Right lobe of liver (tissue), 4 donors: ENCODE measurements around the gene LRMDA.

Experiments used
- POLR2A ChIP-seq: fragments of 450-650 bp; IDR thresholded peaks from one replicate; pipeline ENCODE4 v1.6.1; 2017; ENCODE audit warnings: antibody characterized with exemption, mild to moderate bottlenecking
- TF ChIP-seq, protein P1 (sequence below), 4 donors: fragments of 200-600 bp in 3 of 4; fragments of 450-650 bp in 1 of 4; IDR thresholded peaks; one replicate each; pipeline versions ENCODE4 v1.5.1 to v1.8.0; 2016 to 2022; ENCODE audit warnings: antibody characterized with exemption in 4 of 4, mild to moderate bottlenecking in 2 of 4
- donor health status: DM: no; HTN: no; CAD: no.
- donor health status: DM: no; HTN: no; CAD: no.
- donor health status: DM: no; HTN: yes; CAD: no.

DNA sequence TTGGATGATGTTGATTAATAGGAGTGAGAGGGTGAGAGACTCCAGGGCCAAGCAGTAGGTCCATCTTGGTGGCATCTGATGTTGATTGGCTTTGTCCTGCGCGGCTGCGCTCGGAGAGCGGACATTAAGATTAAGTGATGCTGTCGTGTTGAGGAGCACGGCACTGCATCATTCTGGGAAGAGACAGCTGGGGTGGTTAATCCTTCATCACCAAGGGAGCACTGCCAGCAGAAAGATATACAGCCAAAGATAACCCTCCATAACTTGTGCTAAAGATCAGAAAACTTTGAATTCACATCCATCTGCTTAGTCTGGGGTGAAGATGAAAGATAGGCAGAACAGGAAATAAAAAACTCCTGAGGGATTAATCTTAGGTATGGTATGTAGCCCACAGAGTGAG lies 208.3 kb downstream of the LRMDA start:
- TF ChIP-seq, protein P1, sequence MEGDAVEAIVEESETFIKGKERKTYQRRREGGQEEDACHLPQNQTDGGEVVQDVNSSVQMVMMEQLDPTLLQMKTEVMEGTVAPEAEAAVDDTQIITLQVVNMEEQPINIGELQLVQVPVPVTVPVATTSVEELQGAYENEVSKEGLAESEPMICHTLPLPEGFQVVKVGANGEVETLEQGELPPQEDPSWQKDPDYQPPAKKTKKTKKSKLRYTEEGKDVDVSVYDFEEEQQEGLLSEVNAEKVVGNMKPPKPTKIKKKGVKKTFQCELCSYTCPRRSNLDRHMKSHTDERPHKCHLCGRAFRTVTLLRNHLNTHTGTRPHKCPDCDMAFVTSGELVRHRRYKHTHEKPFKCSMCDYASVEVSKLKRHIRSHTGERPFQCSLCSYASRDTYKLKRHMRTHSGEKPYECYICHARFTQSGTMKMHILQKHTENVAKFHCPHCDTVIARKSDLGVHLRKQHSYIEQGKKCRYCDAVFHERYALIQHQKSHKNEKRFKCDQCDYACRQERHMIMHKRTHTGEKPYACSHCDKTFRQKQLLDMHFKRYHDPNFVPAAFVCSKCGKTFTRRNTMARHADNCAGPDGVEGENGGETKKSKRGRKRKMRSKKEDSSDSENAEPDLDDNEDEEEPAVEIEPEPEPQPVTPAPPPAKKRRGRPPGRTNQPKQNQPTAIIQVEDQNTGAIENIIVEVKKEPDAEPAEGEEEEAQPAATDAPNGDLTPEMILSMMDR (IDR thresholded peaks at IDR 0.05): no peak
- no peak for TF ChIP-seq POLR2A
